ENCODE data around the gene PHACTR1. TPM values are rescaled to one million over a fixed set of nuclear protein-coding genes. Genes with fewer than 3 reads are reported as not detected.

The PHACTR1 gene
- total RNA-seq, 2 donors from 2014 or later, result 1.3 to 4.3 TPM

DNA sequence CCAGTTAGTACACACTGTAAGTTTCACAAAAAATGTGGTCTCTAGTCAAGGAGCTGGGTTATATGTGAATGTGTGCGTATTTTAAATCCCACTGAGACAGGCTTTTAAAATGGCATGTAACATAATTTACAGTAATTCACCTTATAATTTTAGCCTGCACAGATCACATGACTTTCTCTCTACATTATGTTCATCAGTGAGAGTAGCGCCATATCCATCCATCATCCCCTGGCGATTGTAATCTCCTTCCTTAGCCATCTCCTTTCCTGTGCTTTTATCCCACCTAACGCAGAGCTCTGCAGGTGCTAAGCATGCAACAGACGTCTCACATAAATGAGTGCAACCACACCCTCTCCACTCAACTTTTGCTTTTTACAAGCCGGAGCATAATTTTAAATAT is 401.0 kb downstream of the PHACTR1 start:
- no peak for TF ChIP-seq POLR2A (IDR thresholded peaks at IDR 0.05)
- H3K27ac ChIP-seq, result no peak overlapping the region
- no peaks in the 10 kb centered on the region for H3K36me3 ChIP-seq
- H3K9me3 ChIP-seq, result no peaks in the 10 kb centered on the region
- no peak overlapping the region for H3K4me3 ChIP-seq
- 65% methylated on average over 6 of the region's 6 CpGs for WGBS
- no peak for DNase-seq (ENCODE audit: low spot score)
- H3K27me3 ChIP-seq (replicated peaks; ENCODE audit: insufficient read depth), result no peaks in the 10 kb centered on the region
- intact Hi-C loops (cut with DNase I), result no loop called here
- H3K4me1 ChIP-seq (replicated peaks), result no peaks in the 10 kb centered on the region

DNA sequence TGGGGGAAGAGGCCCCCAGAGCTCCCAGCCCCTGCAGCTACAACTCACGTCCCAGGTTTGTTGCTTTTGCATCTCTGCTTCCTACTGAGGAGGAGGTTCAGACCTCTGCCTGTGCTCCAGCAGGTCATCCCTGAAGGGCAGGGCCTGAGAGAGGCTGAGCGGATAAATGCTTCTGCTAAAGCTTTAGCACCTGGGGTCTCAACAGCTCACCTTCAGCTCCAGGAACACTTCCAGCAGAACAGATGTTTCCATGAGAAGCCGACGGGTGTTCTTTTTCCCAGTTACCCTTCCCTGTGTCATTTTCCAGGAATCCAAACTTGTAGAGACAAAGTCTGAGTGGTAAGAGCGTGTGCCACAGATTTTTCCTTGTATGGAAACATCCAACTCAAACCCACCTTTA is 403.0 kb downstream of the PHACTR1 start:
- Histone ChIP-seq H3K36me3 (no peaks in the 10 kb centered on the region), H3K4me1 (replicated peaks) (no peaks in the 10 kb centered on the region), H3K4me3 (no peak overlapping the region), H3K9me3 (no peaks in the 10 kb centered on the region), H3K27me3 (replicated peaks; ENCODE audit: insufficient read depth) (no peaks in the 10 kb centered on the region), H3K27ac (no peak overlapping the region)
- WGBS, result 86% methylated on average over 5 of the region's 5 CpGs
- intact Hi-C loops (cut with DNase I), result no loop called here
- no peak for DNase-seq (ENCODE audit: low spot score)
- TF ChIP-seq, protein P1, sequence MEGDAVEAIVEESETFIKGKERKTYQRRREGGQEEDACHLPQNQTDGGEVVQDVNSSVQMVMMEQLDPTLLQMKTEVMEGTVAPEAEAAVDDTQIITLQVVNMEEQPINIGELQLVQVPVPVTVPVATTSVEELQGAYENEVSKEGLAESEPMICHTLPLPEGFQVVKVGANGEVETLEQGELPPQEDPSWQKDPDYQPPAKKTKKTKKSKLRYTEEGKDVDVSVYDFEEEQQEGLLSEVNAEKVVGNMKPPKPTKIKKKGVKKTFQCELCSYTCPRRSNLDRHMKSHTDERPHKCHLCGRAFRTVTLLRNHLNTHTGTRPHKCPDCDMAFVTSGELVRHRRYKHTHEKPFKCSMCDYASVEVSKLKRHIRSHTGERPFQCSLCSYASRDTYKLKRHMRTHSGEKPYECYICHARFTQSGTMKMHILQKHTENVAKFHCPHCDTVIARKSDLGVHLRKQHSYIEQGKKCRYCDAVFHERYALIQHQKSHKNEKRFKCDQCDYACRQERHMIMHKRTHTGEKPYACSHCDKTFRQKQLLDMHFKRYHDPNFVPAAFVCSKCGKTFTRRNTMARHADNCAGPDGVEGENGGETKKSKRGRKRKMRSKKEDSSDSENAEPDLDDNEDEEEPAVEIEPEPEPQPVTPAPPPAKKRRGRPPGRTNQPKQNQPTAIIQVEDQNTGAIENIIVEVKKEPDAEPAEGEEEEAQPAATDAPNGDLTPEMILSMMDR (IDR thresholded peaks at IDR 0.05), result no peak
- TF ChIP-seq POLR2AphosphoS5 (IDR thresholded peaks at IDR 0.05) (no peak), POLR2A (IDR thresholded peaks at IDR 0.05) (no peak)

DNA sequence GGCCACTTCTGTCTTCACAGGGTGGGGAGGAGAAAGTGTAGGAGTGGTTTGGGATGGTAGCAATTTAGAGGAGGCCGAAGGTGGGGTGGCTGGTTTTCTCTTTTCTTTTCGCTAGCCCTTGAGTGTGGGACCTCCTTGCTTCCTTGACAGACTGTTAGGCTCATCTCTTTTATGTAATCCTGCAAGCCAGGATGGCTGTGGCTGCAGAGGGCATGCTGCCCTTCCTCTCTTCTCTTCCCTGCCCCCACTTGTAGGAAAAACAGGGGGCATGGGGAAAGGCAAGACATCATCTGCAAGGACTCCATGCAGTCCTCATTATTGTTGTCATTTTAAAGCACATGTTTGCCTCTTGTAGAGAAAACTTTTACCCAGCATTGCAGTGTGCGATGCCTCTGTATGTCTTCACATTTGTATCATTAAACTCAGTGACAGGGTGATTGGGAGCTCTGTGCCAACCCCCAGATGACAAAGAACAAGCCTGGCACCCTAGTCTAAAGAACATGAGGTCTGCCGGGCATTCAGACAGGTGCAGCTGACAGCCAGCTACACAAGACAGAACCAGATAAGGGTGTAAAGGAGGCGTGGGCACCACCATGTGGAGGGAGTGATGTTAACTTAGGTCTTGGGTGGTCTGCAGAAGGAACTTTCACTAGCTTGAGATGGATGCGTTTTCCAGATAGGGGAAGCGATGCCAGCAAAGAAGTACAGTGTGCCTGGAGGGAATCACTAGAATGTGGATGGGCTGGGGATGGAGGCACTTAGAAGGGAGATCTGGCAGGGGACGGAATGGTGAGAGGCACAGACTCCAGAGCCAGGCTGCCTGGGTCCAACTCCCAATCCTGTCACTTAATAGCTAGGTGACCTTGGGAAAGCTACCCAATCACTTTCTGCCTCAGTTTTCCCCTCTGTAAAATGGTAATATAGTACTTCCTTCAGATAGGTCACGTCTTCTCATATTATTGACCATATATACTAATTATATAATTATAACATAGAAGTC is 404.2 kb downstream of the PHACTR1 start:
- TF ChIP-seq, protein P1 (IDR thresholded peaks at IDR 0.05), result no peak
- TF ChIP-seq POLR2A (IDR thresholded peaks at IDR 0.05) (no peak), POLR2AphosphoS5 (IDR thresholded peaks at IDR 0.05) (no peak)
- no peaks in the 10 kb centered on the region for H3K36me3 ChIP-seq
- H3K4me1 ChIP-seq (replicated peaks), result no peaks in the 10 kb centered on the region
- H3K27ac ChIP-seq, result no peak overlapping the region
- 69% methylated on average over 9 of the region's 9 CpGs for WGBS
- H3K4me3 ChIP-seq, result no peak overlapping the region
- intact Hi-C loops (cut with DNase I), result no loop called here
- DNase-seq (ENCODE audit: low spot score), result no peak
- H3K27me3 ChIP-seq (replicated peaks; ENCODE audit: insufficient read depth), result no peaks in the 10 kb centered on the region
- no peaks in the 10 kb centered on the region for H3K9me3 ChIP-seq

DNA sequence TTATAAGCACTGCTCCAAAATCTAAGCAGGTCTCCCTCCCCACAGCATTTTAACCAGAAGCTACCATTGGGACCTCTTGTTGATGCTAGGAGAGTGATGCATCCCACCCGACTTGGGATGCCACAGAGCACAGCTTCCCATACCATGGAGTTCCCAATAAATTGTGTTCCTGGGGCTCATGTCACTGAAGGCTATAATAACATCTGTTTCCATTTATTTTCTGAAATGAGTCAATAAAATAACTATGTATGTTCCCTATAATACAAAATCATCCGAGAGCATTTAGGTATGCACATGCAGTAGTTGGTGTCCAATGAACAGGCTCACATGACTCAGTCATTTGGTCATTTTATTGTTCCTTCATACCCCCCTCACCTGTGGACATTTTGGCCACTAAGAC is 407.6 kb downstream of the PHACTR1 start:
- no peaks in the 10 kb centered on the region for H3K27me3 ChIP-seq (replicated peaks; ENCODE audit: insufficient read depth)
- TF ChIP-seq POLR2A (IDR thresholded peaks at IDR 0.05) (no peak), POLR2AphosphoS5 (IDR thresholded peaks at IDR 0.05) (no peak)
- TF ChIP-seq, protein P1 (IDR thresholded peaks at IDR 0.05), result no peak
- DNase-seq (ENCODE audit: low spot score), result no peak
- H3K36me3 ChIP-seq, result no peaks in the 10 kb centered on the region
- intact Hi-C loops (cut with DNase I), result no loop called here
- WGBS, result 77% methylated on average over 2 of the region's 2 CpGs
- no peaks in the 10 kb centered on the region for H3K4me1 ChIP-seq (replicated peaks)
- no peak overlapping the region for H3K27ac ChIP-seq
- H3K9me3 ChIP-seq, result no peaks in the 10 kb centered on the region
- H3K4me3 ChIP-seq, result no peak overlapping the region

DNA sequence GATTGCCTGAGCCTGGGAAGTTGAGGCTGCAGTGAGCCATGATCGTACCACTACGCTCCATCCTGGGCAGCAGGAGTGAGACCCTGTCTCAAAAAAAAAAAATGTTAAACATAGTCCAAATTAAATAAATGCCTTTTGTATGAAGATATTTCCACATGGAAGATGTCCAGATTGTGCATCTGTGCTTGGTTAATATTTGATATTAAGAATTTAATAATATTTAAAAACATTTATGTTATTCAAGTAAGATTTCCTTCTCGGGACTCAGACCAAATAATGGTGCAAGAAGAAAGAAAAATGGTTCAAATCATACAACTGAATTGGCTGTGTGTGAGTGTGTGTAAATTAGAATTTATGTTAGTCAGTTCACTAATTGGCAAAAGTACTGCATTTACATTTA is 409.3 kb downstream of the PHACTR1 start:
- H3K9me3 ChIP-seq, result no peaks in the 10 kb centered on the region
- no peaks in the 10 kb centered on the region for H3K36me3 ChIP-seq
- H3K4me3 ChIP-seq, result no peak overlapping the region
- H3K27me3 ChIP-seq (replicated peaks; ENCODE audit: insufficient read depth), result no peaks in the 10 kb centered on the region
- TF ChIP-seq, protein P1 (IDR thresholded peaks at IDR 0.05), result no peak
- TF ChIP-seq POLR2A (IDR thresholded peaks at IDR 0.05), result no peak
- intact Hi-C loops (cut with DNase I), result no loop called here
- WGBS, result 94% methylated on average over 3 of the region's 3 CpGs
- H3K4me1 ChIP-seq (replicated peaks), result no peaks in the 10 kb centered on the region
- no peak overlapping the region for H3K27ac ChIP-seq
- DNase-seq (ENCODE audit: low spot score), result no peak

Data from prostate gland (tissue), 2 donors.